ENCODE results near the gene SGSM2. TPM values are rescaled to one million over a fixed set of nuclear protein-coding genes. Genes with fewer than 3 reads are reported as not detected.

Gene SGSM2
- total RNA-seq, 2 experiments from 2014 or later = 116 to 131 TPM

DNA sequence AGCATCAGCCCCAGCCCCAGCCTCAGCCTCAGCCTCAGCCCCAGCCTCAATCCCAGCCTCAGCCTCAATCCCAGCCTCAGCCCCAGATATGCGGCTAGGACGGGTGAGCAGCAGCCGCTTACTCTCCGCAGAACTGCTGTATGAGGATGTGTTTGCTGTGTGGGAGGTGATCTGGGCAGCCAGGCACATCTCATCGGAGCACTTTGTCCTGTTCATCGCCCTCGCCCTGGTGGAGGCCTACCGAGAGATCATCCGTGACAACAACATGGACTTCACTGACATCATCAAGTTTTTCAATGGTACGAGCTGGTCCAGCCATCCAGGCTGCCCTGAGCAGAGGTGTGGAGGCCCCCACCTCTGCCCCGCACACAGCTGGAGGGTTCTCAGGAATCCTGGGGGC lies 41.6 kb downstream of the SGSM2 start:
- ATAC-seq (ENCODE audit: low read depth) = no peak
- Mint-ChIP-seq H3K9me3 (no peaks in the 10 kb centered on the region), H3K27me3 (no peaks in the 10 kb centered on the region), H3K27ac (no peak overlapping the region), H3K36me3 (no peaks in the 10 kb centered on the region), H3K4me3 (no peak overlapping the region), H3K4me1 (peaks cover 3% of the 10 kb centered on the region)
- no peak for DNase-seq
- POLR2A ChIA-PET = interaction anchor here (0.6 kb wide), 1 partner anchor 47 kb away, joined by 6 read pairs; no protein-coding TSS in a partner anchor

DNA sequence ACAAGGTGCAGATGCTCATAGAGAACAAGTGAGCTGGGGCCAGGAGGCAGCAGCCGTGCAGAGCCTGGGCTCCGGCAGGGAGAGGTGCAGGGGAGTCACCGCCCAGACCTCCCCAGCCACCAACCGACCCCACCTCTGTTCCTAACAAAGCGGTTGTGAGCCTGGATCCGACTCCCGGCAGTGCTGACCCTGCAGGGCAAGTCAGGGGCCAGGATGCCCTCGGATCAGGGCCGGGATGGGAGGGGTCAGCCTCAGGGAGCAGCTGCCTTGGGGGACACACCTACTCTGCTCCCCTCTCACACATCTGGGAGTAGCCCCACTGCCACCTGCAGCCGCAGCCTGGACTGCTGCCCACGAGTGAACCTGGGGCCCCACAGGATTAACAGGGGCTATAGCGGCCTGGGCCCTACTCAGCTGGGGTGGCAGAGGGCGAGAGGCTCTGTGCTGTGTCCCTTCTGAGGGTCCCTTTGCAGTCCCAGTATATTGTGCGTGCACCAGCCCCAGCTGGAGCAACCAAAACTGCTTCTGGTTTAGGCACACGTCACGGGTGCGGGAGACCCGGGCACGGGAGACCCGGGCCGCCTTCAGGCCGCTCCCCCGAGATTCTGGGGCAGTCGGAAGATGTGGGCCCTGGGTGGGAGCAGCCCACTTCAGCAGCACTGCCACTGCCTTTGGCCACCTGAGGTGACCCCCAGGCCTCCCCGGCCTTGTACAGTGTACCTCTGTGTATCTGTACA lies 42.4 kb downstream of the SGSM2 start:
- Mint-ChIP-seq H3K27me3 (no peaks in the 10 kb centered on the region), H3K4me3 (no peak overlapping the region), H3K9me3 (no peaks in the 10 kb centered on the region), H3K4me1 (peaks cover 3% of the 10 kb centered on the region), H3K36me3 (no peaks in the 10 kb centered on the region), H3K27ac (no peak overlapping the region)
- POLR2A ChIA-PET = no interaction called here
- no peak for ATAC-seq (ENCODE audit: low read depth)
- no peak for DNase-seq

DNA sequence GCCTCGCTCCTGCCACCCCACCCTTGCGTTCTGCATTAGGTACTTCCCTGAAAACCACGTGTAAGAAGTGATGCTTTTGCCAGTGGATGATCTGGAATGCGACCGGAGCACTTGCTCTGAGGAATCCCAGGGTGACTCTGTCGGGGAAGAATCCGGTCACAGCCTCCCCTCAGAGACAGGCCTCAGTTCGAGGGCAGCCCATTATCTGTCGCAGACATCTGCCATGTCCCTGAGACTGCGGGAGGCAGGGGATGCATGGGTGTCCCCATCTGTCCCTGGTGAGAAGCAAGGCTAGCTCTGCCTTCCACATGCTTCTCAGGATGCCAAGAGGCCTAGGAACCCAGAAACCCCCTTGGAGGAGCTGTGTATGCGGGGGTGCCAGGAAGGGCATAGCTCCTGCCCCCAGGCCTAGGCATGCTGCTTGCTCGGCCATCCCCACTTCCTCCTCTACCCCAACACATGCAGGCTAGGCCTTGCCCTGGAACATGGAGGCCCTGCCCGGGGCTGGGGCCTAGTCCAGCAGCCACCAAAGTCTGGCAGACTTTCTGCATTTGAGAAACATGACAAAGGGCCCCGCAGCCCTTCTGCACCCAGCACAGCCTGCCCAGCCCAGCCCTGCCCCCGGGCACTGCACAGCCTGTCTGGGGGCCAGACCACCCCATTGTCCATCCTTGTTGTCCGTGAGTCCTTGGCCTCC lies 43.1 kb downstream of the SGSM2 start:
- no peaks in the 10 kb centered on the region for H3K27me3 Mint-ChIP-seq
- DNase-seq = no peak
- H3K27ac Mint-ChIP-seq = no peak overlapping the region
- no peak overlapping the region for H3K4me3 Mint-ChIP-seq
- H3K9me3 Mint-ChIP-seq = no peaks in the 10 kb centered on the region
- peaks cover 3% of the 10 kb centered on the region for H3K4me1 Mint-ChIP-seq
- ATAC-seq (ENCODE audit: low read depth) = no peak
- H3K36me3 Mint-ChIP-seq = no peaks in the 10 kb centered on the region
- POLR2A ChIA-PET = no interaction called here

DNA sequence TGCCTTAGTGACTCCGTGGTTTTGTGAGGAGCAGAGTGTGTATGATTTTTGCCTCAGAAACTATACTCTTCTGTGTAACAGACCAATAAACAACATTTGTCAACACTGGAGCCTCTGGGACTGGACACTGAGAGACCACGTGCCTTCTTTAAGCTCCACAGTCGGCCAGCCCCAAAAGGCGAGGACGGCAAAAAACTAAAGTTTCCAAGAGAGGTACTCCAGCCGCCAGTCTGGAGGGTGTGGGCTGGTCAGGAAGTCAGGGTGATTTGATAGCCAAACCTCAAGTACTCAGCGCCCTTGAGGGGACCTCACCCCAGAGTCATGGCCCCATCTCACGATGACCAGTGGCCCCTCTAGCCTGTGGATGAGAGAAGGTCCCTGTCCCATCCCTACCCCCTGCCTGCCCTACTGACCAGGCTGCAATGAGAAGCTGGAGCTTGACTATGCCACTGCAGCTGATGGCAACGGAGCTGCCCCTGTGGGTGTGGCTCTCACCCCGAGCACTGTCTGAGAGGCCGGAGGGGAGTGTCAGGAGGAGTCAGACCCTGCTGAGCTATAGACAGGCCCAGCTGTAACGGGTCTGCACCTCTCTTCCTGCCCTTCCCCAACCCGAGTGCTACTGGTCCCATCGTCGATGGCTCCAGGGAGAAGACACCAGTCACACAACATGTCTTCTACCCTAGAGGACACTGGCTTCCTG lies 43.8 kb downstream of the SGSM2 start:
- H3K4me3 Mint-ChIP-seq = no peak overlapping the region
- H3K27me3 Mint-ChIP-seq = no peaks in the 10 kb centered on the region
- POLR2A ChIA-PET = no interaction called here
- peaks cover 3% of the 10 kb centered on the region for H3K4me1 Mint-ChIP-seq
- ATAC-seq (ENCODE audit: low read depth) (no peak), DNase-seq (no peak)
- H3K36me3 Mint-ChIP-seq = no peaks in the 10 kb centered on the region
- H3K9me3 Mint-ChIP-seq = no peaks in the 10 kb centered on the region
- H3K27ac Mint-ChIP-seq = no peak overlapping the region

DNA sequence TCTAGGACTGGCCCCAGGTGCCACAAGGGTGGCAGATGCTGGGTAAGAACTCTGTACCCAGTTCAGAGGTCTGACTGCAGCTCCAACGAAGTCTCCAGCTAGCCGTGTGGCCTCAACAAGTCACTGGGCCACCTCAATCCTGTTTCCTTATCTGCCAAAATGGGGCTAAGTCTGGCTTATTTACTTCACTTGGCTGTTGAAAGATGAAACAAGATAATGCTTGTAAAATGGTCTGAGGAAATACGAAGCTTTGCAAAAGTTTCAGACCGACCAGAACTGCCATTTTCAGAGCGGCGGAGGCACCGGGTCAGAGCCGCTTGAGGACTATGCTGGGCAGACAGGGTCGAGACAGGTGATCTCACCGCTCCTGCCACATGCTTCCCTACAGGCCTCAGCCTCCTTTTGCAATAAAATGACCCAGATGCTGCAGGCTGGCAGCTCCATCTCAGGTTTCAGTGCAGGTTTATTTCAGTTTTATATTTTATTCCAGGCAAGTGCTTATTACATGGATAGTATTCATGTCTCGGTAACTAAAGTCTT lies 46.4 kb downstream of the SGSM2 start:
- DNase-seq (no peak), ATAC-seq (ENCODE audit: low read depth) (no peak)
- no peaks in the 10 kb centered on the region for H3K27me3 Mint-ChIP-seq
- H3K27ac Mint-ChIP-seq = no peak overlapping the region
- H3K36me3 Mint-ChIP-seq = peaks cover 2% of the 10 kb centered on the region
- POLR2A ChIA-PET = interaction anchor here (2.3 to 3.3 kb wide), 4 partner anchors 9 to 32 kb away, joined by 16 to 45 read pairs (median 26); partner anchors contain the start of gene MNT
- H3K9me3 Mint-ChIP-seq = no peaks in the 10 kb centered on the region
- H3K4me1 Mint-ChIP-seq = peaks cover 7% of the 10 kb centered on the region
- H3K4me3 Mint-ChIP-seq = no peak overlapping the region

DNA sequence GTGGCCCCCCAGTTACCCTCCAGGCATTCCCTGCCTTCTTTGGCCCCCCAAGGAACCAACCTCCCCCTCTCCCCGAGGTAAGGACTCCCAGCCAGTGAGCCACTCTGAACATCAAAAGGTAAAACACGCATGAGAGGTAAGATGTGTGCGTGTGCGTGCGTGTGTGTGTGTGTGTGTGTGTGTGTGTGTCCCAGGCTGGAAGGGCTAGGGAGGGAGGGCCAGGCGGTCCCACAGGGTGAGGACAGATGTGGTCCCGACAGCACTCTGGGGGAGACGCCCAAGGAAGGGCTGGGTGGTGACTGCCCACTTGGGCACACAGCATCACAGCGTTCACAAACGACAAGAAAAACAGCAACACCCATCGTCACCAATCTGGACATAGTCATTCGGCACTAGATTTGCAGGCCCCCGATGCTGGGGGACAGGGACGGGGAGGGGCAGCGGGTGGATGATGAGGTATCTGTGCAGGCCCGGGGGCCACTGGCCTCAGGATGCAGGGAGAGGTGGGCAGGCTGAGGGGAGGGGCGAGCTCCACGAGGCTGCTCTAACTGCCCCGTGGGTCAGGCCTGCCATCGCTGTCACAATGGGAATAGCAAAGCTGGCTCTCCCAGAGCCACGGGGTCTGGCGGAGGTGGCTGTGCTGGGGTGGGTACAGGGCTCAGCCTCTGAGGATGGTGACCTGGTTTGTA lies 47.3 kb downstream of the SGSM2 start:
- H3K4me1 Mint-ChIP-seq = peaks cover 13% of the 10 kb centered on the region
- DNase-seq (no peak), ATAC-seq (ENCODE audit: low read depth) (no peak)
- peaks cover 4% of the 10 kb centered on the region for H3K36me3 Mint-ChIP-seq
- POLR2A ChIA-PET = interaction anchor here (2.6 to 3.3 kb wide), 2 partner anchors 8 to 31 kb away, joined by 33 to 45 read pairs; no protein-coding TSS in a partner anchor
- no peak overlapping the region for H3K4me3 Mint-ChIP-seq
- H3K9me3 Mint-ChIP-seq = no peaks in the 10 kb centered on the region
- no peak overlapping the region for H3K27ac Mint-ChIP-seq
- no peaks in the 10 kb centered on the region for H3K27me3 Mint-ChIP-seq

DNA sequence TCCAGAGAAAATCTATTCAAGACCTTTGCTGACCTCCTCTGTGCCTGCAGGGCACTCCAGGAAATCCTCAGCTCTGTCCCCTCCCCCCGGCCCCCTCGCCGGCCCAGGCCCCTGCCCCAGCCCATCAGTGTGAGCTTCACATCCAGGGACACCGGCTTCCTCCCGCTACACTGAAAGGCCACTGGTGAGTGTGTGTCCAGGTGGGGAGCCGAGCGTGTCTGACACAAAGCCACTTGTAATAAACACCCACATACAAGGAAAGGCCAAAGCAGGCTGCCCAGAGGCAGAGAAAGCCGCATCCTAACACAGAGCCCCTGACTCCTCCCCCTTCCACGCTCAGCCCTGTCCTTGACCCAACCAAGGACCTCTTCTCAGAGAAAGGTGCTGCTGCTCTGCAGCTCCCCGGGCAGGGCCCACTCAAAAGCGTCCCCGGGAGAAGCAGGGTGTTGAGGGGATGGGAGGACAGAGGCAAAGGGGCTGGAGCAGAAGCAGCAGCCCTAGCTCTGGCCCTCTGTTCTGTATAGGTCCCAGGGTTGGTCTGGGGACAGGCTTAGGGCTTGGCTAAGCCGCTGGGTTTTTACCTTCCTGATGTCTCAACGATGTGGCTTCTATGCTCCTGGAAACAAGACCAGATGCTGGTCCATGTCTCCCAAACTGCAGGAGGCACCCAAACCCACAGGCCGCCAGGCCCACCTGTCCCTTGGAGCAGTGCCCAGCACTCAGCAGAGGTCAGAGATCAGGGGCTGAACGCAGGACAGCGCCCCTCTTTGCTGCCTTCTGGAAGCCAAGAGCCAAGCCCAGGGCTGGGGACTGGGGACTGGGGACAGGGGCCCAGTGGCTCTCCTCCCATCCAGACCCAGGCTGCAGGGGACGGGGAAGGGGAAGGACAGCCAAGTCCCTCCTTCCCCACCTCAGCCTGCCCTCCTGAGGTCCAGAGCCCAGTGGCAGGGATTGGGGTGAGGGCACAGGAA lies 48.2 kb downstream of the SGSM2 start:
- ATAC-seq (ENCODE audit: low read depth) (no peak), DNase-seq (no peak)
- Mint-ChIP-seq H3K36me3 (peaks cover 5% of the 10 kb centered on the region), H3K9me3 (no peaks in the 10 kb centered on the region), H3K27me3 (no peaks in the 10 kb centered on the region), H3K4me1 (peaks cover 17% of the 10 kb centered on the region), H3K27ac (no peak overlapping the region), H3K4me3 (no peak overlapping the region)
- POLR2A ChIA-PET = no interaction called here

DNA sequence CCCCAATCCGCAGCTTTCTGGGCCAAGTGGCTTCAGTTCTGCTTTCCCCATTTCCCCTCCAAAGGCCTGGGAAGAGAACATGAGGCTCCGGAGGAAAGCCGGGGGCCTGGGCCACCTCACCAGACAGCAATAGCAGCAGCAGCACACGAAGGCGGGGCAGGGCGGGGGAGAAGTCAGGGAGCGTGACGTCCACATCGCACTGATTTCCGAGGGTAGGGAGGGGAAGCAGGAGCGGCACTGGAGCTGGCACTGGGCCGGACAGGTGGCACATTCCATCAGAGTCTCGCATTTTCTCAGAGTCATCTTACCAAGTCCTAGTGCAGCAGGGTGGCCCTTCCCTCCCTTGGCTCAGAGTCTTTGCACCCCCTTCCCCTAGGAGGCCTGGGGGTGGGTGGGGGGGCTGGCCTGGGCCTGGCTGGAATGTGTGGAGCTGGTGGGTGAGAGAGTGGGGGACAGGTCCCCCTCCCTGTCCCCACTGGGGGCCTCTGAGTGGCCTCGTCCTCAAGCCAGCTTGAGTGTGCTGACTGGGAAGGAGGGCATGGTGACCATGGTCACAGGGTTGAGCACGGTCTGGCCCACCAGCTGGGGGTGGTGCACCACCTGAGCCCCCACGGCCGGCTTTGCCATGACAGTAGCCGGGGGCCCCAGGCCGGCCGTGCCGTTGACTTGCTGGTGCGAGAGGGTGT lies 49.2 kb downstream of the SGSM2 start:
- no peak overlapping the region for H3K4me3 Mint-ChIP-seq
- H3K27ac Mint-ChIP-seq = no peak overlapping the region
- POLR2A ChIA-PET = no interaction called here

DNA sequence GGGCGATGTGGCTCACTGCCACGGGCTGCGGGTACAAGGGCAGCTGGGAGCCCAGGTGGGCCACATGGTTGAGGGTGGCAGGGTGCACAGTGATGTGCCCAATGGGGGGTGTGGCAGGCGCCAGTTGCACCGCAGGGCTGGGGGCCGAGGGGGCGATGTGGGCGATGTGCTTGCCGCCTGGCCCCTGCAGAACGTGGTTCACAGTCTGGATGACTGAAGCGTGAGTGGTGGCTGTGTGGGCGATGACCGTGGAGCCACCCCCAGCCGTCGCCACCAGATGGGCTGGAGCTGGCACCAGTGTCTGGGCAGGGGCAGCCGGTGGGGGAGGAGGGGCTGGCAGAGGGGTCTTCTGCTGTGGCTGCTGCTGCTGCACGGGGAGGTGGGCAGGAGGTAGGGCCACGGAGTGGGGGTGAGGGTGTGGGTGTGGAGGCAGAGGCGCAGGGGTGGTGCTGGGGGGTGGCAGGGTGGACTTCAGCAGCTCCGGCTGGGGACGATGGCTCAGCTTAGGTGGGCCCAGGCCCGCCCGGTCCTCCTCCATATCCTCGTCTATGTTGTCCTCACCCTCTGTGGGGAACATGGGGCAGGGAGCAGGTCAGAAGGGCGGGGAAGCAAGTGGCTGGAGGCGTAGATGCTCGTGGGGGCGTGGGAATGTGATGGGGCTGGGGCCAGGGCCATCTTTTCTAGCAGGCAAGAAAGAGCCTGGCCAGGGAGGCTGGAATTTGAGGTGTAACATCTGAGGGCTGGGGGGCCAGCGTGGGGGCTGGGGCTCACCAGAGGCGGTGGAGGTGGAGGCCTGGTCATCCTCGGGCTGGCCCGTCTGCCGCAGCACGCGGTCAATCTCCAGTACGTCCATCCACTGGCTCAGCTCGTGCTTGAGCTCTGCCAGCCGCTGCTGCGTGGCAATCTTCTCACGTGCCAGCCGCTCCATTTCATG lies 50.1 kb downstream of the SGSM2 start:
- H3K4me1 Mint-ChIP-seq = peaks cover 30% of the 10 kb centered on the region
- ATAC-seq (ENCODE audit: low read depth) = no peak
- no peak overlapping the region for H3K4me3 Mint-ChIP-seq
- no peaks in the 10 kb centered on the region for H3K27me3 Mint-ChIP-seq
- no peak overlapping the region for H3K27ac Mint-ChIP-seq
- peaks cover 13% of the 10 kb centered on the region for H3K36me3 Mint-ChIP-seq
- DNase-seq = no peak
- no peaks in the 10 kb centered on the region for H3K9me3 Mint-ChIP-seq
- POLR2A ChIA-PET = no interaction called here

More for the DNA sequence above, 49.2 kb downstream of the SGSM2 start:
- no peak for DNase-seq
- Mint-ChIP-seq H3K4me1 (peaks cover 22% of the 10 kb centered on the region), H3K9me3 (no peaks in the 10 kb centered on the region), H3K36me3 (peaks cover 7% of the 10 kb centered on the region), H3K27me3 (no peaks in the 10 kb centered on the region)
- no peak for ATAC-seq (ENCODE audit: low read depth)

DNA sequence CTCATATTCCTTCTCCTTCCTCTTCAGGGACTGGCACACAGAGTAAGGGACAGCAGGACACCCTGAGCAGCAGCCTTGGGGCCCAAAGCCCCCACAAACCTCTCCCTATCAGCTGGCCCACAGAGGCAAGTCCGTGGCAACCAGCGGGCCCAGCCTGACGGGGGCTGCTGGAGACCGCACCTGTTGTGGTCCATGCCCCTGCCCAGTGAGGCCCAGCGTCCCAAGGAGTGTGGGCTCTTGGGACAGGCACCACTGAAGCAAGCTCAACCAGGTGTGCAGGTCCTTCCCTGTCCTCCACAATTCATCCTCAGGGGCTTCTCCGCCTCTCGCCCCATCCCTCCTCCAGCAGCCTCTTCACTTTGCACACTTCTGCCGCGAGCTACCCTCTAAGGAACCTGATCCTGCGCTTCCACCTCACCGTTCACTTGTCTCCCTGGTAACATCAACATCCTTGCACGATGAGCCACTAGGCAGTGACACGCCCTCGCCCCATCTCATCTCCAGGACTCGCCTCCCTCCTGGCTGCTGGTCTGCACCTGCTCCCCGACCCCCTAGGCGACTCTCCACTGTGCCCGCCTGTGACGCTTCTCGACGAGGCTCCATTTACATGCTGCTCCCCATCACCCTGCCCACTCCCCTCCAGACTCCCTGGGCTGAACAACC lies 50.9 kb downstream of the SGSM2 start:
- Mint-ChIP-seq H3K36me3 (peaks cover 13% of the 10 kb centered on the region), H3K27ac (no peak overlapping the region)

DNA sequence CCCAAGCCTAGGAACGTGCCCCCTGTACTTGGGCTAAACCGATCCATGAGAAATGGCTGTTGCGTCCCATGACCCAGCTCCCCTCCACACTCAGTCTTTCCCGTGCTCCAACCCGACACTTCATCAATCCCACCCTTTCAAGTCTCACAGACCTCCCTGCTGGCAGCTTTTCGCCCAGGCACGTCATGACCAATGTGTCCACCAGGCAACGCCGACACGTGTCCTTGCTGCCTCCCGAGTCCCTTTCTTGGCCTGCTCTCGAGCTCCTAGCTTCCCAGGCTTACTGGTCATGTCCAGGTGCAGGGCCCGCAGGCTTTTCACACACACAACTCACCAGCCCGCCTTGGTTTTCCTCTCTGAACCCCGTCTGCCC lies 51.4 kb downstream of the SGSM2 start:
- H3K4me3 Mint-ChIP-seq = peak overlapping the region; percentile 40
- H3K27ac Mint-ChIP-seq = peak overlapping the region; percentile 17
- peaks cover 28% of the 10 kb centered on the region for H3K4me1 Mint-ChIP-seq
- H3K9me3 Mint-ChIP-seq = no peaks in the 10 kb centered on the region
- H3K27me3 Mint-ChIP-seq = no peaks in the 10 kb centered on the region
- DNase-seq (no peak), ATAC-seq (ENCODE audit: low read depth) (no peak)
- POLR2A ChIA-PET = no interaction called here
- peaks cover 13% of the 10 kb centered on the region for H3K36me3 Mint-ChIP-seq

More for the DNA sequence above, 50.9 kb downstream of the SGSM2 start:
- Mint-ChIP-seq H3K4me1 (peaks cover 28% of the 10 kb centered on the region), H3K4me3 (no peak overlapping the region), H3K9me3 (no peaks in the 10 kb centered on the region), H3K27me3 (no peaks in the 10 kb centered on the region)
- POLR2A ChIA-PET = no interaction called here
- no peak for DNase-seq
- ATAC-seq (ENCODE audit: low read depth) = no peak

Data from activated naive CD8-positive, alpha-beta T cell treated with anti-CD3 and anti-CD28 coated beads, Interleukin-2, amount 10 ng/mL, durations not matched to agents 7 days and 5 days (primary cell).